ENCODE measurements around the gene CNNM1. TPM values are rescaled to one million over a fixed set of nuclear protein-coding genes. Genes with fewer than 3 reads are reported as not detected.

CNNM1 gene
- total RNA-seq, 1 experiment from 2014 or later = not detected

- DNase-seq = no peak
- no peaks in the 10 kb centered on the region for H3K27me3 ChIP-seq (replicated peaks; ENCODE audit: control insufficient read depth, insufficient read depth, low read length)
- Mint-ChIP-seq H3K27ac (ENCODE audit: unreplicated experiment) (no peak overlapping the region), H3K4me1 (ENCODE audit: low read depth, unreplicated experiment) (peaks cover 10% of the 10 kb centered on the region), H3K4me3 (ENCODE audit: unreplicated experiment) (no peak overlapping the region), H3K27me3 (ENCODE audit: insufficient read depth, unreplicated experiment) (peaks cover 10% of the 10 kb centered on the region), H3K36me3 (ENCODE audit: insufficient read depth, unreplicated experiment) (no peaks in the 10 kb centered on the region), H3K9me3 (ENCODE audit: unreplicated experiment) (no peaks in the 10 kb centered on the region)
- ChIA-PET POLR2A (no interaction called here), CTCF (no interaction called here)
- intact Hi-C loops (cut with micrococcal nuclease; ENCODE audit: unreplicated experiment) = no loop called here
- no peak overlapping the region for H3K4me3 ChIP-seq (ENCODE audit: low read depth, low read length)
- TF ChIP-seq, protein P1, sequence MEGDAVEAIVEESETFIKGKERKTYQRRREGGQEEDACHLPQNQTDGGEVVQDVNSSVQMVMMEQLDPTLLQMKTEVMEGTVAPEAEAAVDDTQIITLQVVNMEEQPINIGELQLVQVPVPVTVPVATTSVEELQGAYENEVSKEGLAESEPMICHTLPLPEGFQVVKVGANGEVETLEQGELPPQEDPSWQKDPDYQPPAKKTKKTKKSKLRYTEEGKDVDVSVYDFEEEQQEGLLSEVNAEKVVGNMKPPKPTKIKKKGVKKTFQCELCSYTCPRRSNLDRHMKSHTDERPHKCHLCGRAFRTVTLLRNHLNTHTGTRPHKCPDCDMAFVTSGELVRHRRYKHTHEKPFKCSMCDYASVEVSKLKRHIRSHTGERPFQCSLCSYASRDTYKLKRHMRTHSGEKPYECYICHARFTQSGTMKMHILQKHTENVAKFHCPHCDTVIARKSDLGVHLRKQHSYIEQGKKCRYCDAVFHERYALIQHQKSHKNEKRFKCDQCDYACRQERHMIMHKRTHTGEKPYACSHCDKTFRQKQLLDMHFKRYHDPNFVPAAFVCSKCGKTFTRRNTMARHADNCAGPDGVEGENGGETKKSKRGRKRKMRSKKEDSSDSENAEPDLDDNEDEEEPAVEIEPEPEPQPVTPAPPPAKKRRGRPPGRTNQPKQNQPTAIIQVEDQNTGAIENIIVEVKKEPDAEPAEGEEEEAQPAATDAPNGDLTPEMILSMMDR (IDR thresholded peaks at IDR 0.05; ENCODE audit: insufficient read depth in 1 of 2, low read depth in 1 of 2, low read length in 1 of 2, severe bottlenecking in 1 of 2, unreplicated experiment in 1 of 2) = no peak
- BruUV-seq (replicated peaks) = no TSS peak
- H3K4me1 ChIP-seq = peaks cover 5% of the 10 kb centered on the region
- H3K9me3 ChIP-seq = no peaks in the 10 kb centered on the region
- H3K36me3 ChIP-seq (ENCODE audit: control insufficient read depth, insufficient read depth, low read length) = no peaks in the 10 kb centered on the region
These were observed 24.0 kb downstream of the CNNM1 start for GRCh38 chr10:99353182-99353581.

- peaks cover 3% of the 10 kb centered on the region for H3K27me3 Mint-ChIP-seq (ENCODE audit: insufficient read depth, unreplicated experiment)
- no peaks in the 10 kb centered on the region for H3K9me3 Mint-ChIP-seq (ENCODE audit: unreplicated experiment)
- BruUV-seq (replicated peaks) = no TSS peak
These were observed 28.5 kb downstream of the CNNM1 start for GRCh38 chr10:99357691-99358090.

GRCh38 chr10:99358101-99358500, 28.9 kb downstream of the CNNM1 start:
- ChIA-PET CTCF (no interaction called here), POLR2A (no interaction called here)
- BruUV-seq (replicated peaks) = no TSS peak
- no peaks in the 10 kb centered on the region for H3K27me3 ChIP-seq (replicated peaks; ENCODE audit: control insufficient read depth, insufficient read depth, low read length)
- Mint-ChIP-seq H3K36me3 (ENCODE audit: insufficient read depth, unreplicated experiment) (no peaks in the 10 kb centered on the region), H3K4me3 (ENCODE audit: unreplicated experiment) (no peak overlapping the region), H3K27ac (ENCODE audit: unreplicated experiment) (peak overlapping the region; percentile 18), H3K27me3 (ENCODE audit: insufficient read depth, unreplicated experiment) (peaks cover 3% of the 10 kb centered on the region), H3K4me1 (ENCODE audit: low read depth, unreplicated experiment) (peaks cover 14% of the 10 kb centered on the region), H3K9me3 (ENCODE audit: unreplicated experiment) (no peaks in the 10 kb centered on the region)
- TF ChIP-seq, protein P1 (IDR thresholded peaks at IDR 0.05; ENCODE audit: insufficient read depth in 1 of 2, low read depth in 1 of 2, low read length in 1 of 2, severe bottlenecking in 1 of 2, unreplicated experiment in 1 of 2) = no peak
- intact Hi-C loops (cut with micrococcal nuclease; ENCODE audit: unreplicated experiment) = no loop called here
- H3K9me3 ChIP-seq = no peaks in the 10 kb centered on the region
- H3K36me3 ChIP-seq (ENCODE audit: control insufficient read depth, insufficient read depth, low read length) = no peaks in the 10 kb centered on the region
- DNase-seq = no peak
- no peak overlapping the region for H3K4me3 ChIP-seq (ENCODE audit: low read depth, low read length)
- peaks cover 10% of the 10 kb centered on the region for H3K4me1 ChIP-seq

More at GRCh38 chr10:99357691-99358090, 28.5 kb downstream of the CNNM1 start:
- POLR2A ChIA-PET = no interaction called here
- DNase-seq = no peak
- TF ChIP-seq, protein P1 (IDR thresholded peaks at IDR 0.05; ENCODE audit: insufficient read depth in 1 of 2, low read depth in 1 of 2, low read length in 1 of 2, severe bottlenecking in 1 of 2, unreplicated experiment in 1 of 2) = no peak
- Mint-ChIP-seq H3K4me3 (ENCODE audit: unreplicated experiment) (no peak overlapping the region), H3K27ac (ENCODE audit: unreplicated experiment) (peak overlapping the region; percentile 18), H3K4me1 (ENCODE audit: low read depth, unreplicated experiment) (peaks cover 14% of the 10 kb centered on the region), H3K36me3 (ENCODE audit: insufficient read depth, unreplicated experiment) (no peaks in the 10 kb centered on the region)
- Histone ChIP-seq H3K4me3 (ENCODE audit: low read depth, low read length) (no peak overlapping the region), H3K27me3 (replicated peaks; ENCODE audit: control insufficient read depth, insufficient read depth, low read length) (no peaks in the 10 kb centered on the region), H3K36me3 (ENCODE audit: control insufficient read depth, insufficient read depth, low read length) (no peaks in the 10 kb centered on the region), H3K9me3 (no peaks in the 10 kb centered on the region), H3K4me1 (peaks cover 10% of the 10 kb centered on the region)
- CTCF ChIA-PET = no interaction called here
- intact Hi-C loops (cut with micrococcal nuclease; ENCODE audit: unreplicated experiment) = no loop called here
